GM06990 (cell line): ENCODE measurements around the gene C10orf53.

Experiments used
- DNase-seq: peaks from one replicate; pipeline ENCODE4 v3.0.0-alpha.2; 2011; ENCODE audit not compliant: insufficient read length; ENCODE audit errors: extremely low read depth
- H3K27me3 ChIP-seq: replicated peaks from 2 replicates; pipeline ENCODE4 v1.6.0; 2011; ENCODE audit warnings: low read length; ENCODE audit not compliant: control insufficient read depth, insufficient read depth
- H3K36me3 ChIP-seq: 2 replicates; pipeline ENCODE4 v1.5.1; 2011; ENCODE audit warnings: low read length; ENCODE audit not compliant: control insufficient read depth, insufficient read depth
- H3K4me3 ChIP-seq: replicated peaks from 2 replicates; pipeline ENCODE4 v1.5.1; 2011; ENCODE audit warnings: low read depth, mild to moderate bottlenecking, control low read depth, low read length
- CTCF ChIP-seq: IDR thresholded peaks from 2 replicates; pipeline ENCODE4 v1.5.1; 2011; ENCODE audit warnings: low read length, control low read depth, mild to moderate bottlenecking, inconsistent platforms; ENCODE audit not compliant: insufficient read depth, poor library complexity, severe bottlenecking

Gene C10orf53

DNA sequence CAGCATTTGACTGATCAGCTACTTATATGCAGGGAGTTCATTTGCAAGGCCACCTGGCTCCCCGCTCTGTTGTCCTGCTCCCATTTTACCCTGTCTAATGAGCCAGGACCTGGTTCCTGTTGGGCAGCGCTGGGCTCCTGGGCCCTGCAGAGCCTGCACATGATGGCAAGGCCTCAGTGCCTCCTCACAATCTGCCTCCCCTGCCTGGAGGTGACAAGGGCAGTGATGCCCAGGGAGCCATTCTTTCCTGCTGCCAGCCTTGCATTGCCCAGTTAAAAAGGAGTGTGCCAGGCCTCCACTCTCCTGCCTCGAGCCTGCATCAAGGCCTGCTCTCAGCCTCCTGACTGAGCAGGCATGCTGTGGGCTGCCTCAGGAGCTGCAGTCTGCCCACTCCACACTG is 37.1 kb upstream of the C10orf53 start:
- Histone ChIP-seq H3K27me3 (no peaks in the 10 kb centered on the region; the same call in none of the 2 replicates), H3K4me3 (no peak overlapping the region), H3K36me3 (no peaks in the 10 kb centered on the region)
- no peak for TF ChIP-seq CTCF
- no peak for DNase-seq

DNA sequence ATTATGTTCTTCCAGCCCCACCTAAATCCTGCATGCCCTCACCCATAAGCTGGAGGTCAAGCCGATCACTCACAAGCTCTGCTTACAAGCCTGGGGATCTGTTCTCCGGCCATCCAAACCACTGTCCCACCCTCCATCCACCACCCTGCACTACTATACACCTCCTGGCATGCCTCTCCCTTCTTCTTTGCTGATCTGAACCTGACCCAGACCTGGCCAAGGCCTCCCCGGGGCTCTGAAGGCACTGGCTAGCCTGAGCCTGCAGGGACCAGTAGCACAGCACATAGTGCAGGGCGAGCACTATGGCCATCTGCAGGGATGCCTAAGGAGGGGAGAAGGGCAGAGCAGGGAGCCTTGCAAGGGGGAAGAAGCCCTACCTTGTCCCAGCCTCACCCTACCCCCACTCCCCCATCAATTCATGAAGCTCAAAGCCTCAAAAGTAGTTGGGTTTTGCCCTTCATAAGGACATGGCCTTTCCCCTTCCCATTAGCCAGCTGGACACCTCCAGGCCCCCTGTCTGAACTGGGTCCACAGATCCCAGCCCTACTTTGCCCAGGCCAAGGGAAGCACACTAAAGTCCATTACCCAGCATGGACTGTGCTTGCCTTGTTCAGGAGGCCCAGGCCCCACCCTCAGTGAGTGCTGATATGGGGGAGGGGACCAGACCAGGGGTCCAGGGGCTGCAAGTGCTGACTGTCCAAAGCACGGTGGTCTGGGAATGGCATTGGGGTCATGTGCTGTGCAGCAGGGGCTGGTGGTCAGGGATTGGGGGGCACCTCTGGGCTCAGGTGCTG is 36.0 kb upstream of the C10orf53 start:
- no peak for TF ChIP-seq CTCF
- DNase-seq: no peak
- H3K36me3 ChIP-seq: no peaks in the 10 kb centered on the region
- no peak overlapping the region for H3K4me3 ChIP-seq
- H3K27me3 ChIP-seq: no peaks in the 10 kb centered on the region; the same call in none of the 2 replicates

- DNase-seq: no peak
- Histone ChIP-seq H3K36me3 (no peaks in the 10 kb centered on the region), H3K4me3 (no peak overlapping the region), H3K27me3 (no peaks in the 10 kb centered on the region; the same call in none of the 2 replicates)
- no peak for TF ChIP-seq CTCF
Measured at GRCh38 chr10:49644035-49644646, 35.3 kb upstream of the C10orf53 start.

- Histone ChIP-seq H3K36me3 (no peaks in the 10 kb centered on the region), H3K27me3 (no peaks in the 10 kb centered on the region; the same call in none of the 2 replicates), H3K4me3 (no peak overlapping the region)
- no peak for TF ChIP-seq CTCF
- DNase-seq: no peak
Measured at GRCh38 chr10:49645417-49645816, 34.0 kb upstream of the C10orf53 start.

DNA sequence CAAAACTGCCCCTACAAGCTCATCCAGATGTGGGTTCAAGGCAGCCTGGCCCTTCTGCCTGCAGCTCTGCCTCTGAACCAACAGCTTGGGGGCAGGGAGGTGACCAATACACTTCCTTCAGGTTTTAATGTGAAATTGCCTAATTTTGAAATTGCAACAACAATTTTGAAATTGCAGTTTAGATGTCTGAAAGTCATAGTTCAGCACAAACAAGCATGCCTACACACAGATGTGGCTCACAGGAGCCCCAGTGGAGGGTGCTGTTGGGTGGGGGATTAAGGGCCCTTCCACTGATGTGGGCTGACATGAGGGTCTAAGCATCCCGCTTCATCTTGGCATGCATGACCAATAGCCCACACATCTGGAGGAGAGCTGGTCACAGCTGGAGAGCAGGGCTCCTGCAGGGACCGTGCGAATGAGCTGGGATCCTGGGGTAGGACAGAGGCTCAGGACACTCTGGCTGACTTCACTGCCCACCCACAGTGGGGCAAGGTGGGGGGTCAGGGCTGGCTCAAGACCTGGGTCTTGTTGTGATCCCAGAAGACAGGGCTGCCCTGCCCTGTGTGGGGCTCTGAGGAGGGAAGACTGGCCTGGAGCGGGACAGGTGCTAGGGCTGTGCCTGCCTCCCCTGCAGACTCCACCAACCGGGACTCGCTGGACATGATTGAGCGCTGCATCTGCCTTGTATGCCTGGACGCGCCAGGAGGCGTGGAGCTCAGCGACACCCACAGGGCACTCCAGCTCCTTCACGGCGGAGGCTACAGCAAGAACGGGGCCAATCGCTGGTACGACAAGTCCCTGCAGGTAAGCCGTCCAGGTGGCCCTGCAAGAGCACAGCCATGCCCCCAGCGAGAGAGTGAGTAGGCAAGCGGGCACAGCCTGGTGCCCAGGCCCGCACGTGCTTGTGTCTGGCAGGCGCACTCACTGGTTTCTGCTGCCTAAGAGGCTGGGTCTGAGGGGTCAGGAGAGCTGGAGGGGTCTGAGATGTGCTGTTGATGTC is 33.3 kb upstream of the C10orf53 start:
- Histone ChIP-seq H3K27me3 (no peaks in the 10 kb centered on the region; the same call in none of the 2 replicates), H3K36me3 (no peaks in the 10 kb centered on the region), H3K4me3 (no peak overlapping the region)
- DNase-seq: no peak
- no peak for TF ChIP-seq CTCF
